ENCODE results near the gene CADM1.

The CADM1 gene

DNA sequence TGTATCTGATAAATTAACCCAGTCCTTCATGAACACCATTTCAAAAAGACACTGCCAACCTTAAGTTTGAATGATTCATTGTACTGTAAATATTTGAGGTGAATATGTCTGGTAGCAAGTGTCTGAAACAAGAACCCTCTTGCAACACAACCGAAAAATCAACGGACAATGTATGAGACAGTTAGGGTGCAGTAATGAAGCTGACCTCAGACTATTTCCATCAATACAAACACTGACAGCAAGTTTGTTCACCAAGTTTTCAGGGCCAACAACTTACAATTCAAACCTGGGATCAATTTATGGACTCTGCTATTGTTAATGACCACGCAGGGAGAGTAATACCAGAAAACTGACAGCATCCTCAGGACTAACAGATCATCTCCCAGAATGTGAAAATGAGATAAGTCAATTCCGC is 126.3 kb downstream of the CADM1 start:
- Histone ChIP-seq H3K4me1 (ENCODE audit: low read length) (peaks cover 30% of the 10 kb centered on the region), H3K79me2 (ENCODE audit: low read length) (no peaks in the 10 kb centered on the region), H3K4me3 (ENCODE audit: low read length) (no peak overlapping the region), H3K27me3 (ENCODE audit: low read depth, low read length) (peaks cover 7% of the 10 kb centered on the region), H3K9me3 (ENCODE audit: insufficient read depth, low read length) (no peaks in the 10 kb centered on the region), H3K27ac (ENCODE audit: low read length) (no peak overlapping the region), H3K4me2 (ENCODE audit: low read length) (no peak overlapping the region), H3K36me3 (replicated peaks; ENCODE audit: low read depth, low read length) (no peaks in the 10 kb centered on the region), H4K20me1 (ENCODE audit: insufficient read depth, low read length) (no peaks in the 10 kb centered on the region), H2AFZ (ENCODE audit: low read depth, low read length) (no peak overlapping the region), H3K9ac (ENCODE audit: low read length) (no peak overlapping the region)
- TF ChIP-seq, protein P1, sequence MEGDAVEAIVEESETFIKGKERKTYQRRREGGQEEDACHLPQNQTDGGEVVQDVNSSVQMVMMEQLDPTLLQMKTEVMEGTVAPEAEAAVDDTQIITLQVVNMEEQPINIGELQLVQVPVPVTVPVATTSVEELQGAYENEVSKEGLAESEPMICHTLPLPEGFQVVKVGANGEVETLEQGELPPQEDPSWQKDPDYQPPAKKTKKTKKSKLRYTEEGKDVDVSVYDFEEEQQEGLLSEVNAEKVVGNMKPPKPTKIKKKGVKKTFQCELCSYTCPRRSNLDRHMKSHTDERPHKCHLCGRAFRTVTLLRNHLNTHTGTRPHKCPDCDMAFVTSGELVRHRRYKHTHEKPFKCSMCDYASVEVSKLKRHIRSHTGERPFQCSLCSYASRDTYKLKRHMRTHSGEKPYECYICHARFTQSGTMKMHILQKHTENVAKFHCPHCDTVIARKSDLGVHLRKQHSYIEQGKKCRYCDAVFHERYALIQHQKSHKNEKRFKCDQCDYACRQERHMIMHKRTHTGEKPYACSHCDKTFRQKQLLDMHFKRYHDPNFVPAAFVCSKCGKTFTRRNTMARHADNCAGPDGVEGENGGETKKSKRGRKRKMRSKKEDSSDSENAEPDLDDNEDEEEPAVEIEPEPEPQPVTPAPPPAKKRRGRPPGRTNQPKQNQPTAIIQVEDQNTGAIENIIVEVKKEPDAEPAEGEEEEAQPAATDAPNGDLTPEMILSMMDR (IDR thresholded peaks at IDR 0.05; ENCODE audit: low read depth, low read length) = no peak
- no peak for TF ChIP-seq EZH2phosphoT487 (IDR thresholded peaks at IDR 0.05; ENCODE audit: low read depth)

DNA sequence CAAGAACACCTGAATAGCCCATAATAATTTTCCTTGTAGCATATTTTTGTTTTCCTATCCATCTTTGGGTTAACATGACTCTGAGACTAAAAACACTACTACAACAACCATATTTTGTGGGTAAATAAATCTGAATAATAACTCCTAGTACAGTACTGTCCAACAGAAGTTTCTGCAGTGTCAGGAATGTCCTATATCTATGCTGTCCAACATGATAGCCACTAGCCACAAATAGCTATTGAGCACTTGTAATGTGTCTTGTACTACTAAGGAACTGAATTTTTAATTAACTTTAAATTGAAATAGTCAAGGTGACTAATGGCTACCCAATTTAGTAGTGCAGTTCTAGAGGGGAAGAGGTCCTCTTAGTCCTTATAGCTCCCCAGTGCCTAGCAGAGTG is 135.6 kb downstream of the CADM1 start:
- Histone ChIP-seq H2AFZ (ENCODE audit: low read depth, low read length) (no peak overlapping the region), H3K36me3 (replicated peaks; ENCODE audit: low read depth, low read length) (no peaks in the 10 kb centered on the region), H3K27me3 (ENCODE audit: low read depth, low read length) (no peaks in the 10 kb centered on the region), H3K4me3 (ENCODE audit: low read length) (no peak overlapping the region), H3K9me3 (ENCODE audit: insufficient read depth, low read length) (no peaks in the 10 kb centered on the region), H4K20me1 (ENCODE audit: insufficient read depth, low read length) (no peaks in the 10 kb centered on the region), H3K27ac (ENCODE audit: low read length) (no peak overlapping the region), H3K79me2 (ENCODE audit: low read length) (no peaks in the 10 kb centered on the region), H3K4me2 (ENCODE audit: low read length) (no peak overlapping the region), H3K9ac (ENCODE audit: low read length) (no peak overlapping the region), H3K4me1 (ENCODE audit: low read length) (peaks cover 8% of the 10 kb centered on the region)
- TF ChIP-seq, protein P1 (IDR thresholded peaks at IDR 0.05; ENCODE audit: low read depth, low read length) = no peak
- TF ChIP-seq EZH2phosphoT487 (IDR thresholded peaks at IDR 0.05; ENCODE audit: low read depth) = no peak

DNA sequence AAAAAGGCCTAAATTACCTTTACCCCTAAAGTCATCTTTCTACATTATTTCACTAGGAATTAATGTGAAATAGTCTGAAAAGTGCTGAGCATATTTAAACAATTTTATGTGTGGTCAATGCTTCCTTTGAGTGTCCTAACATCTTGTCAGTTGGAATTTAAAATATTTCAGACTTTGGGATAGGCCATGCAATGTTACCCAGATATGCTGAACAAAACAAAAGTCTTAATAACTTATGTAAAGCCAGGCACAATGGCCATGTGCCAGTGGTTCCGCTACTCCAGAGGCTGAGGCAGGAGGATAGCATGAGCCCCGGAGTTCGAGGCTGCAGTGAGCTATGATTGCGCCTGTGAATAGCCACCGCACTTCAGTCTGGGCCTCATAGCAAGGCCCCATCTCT is 137.4 kb downstream of the CADM1 start:
- H3K27me3 ChIP-seq (ENCODE audit: low read depth, low read length) = no peaks in the 10 kb centered on the region
- H3K9ac ChIP-seq (ENCODE audit: low read length) = no peak overlapping the region
- no peak overlapping the region for H3K4me2 ChIP-seq (ENCODE audit: low read length)
- H2AFZ ChIP-seq (ENCODE audit: low read depth, low read length) = no peak overlapping the region
- no peak overlapping the region for H3K4me3 ChIP-seq (ENCODE audit: low read length)
- no peak overlapping the region for H3K27ac ChIP-seq (ENCODE audit: low read length)
- peaks cover 2% of the 10 kb centered on the region for H3K4me1 ChIP-seq (ENCODE audit: low read length)
- no peaks in the 10 kb centered on the region for H3K36me3 ChIP-seq (replicated peaks; ENCODE audit: low read depth, low read length)
- TF ChIP-seq, protein P1 (IDR thresholded peaks at IDR 0.05; ENCODE audit: low read depth, low read length) = no peak
- TF ChIP-seq EZH2phosphoT487 (IDR thresholded peaks at IDR 0.05; ENCODE audit: low read depth) = no peak
- H3K79me2 ChIP-seq (ENCODE audit: low read length) = no peaks in the 10 kb centered on the region
- no peaks in the 10 kb centered on the region for H4K20me1 ChIP-seq (ENCODE audit: insufficient read depth, low read length)
- no peaks in the 10 kb centered on the region for H3K9me3 ChIP-seq (ENCODE audit: insufficient read depth, low read length)

DNA sequence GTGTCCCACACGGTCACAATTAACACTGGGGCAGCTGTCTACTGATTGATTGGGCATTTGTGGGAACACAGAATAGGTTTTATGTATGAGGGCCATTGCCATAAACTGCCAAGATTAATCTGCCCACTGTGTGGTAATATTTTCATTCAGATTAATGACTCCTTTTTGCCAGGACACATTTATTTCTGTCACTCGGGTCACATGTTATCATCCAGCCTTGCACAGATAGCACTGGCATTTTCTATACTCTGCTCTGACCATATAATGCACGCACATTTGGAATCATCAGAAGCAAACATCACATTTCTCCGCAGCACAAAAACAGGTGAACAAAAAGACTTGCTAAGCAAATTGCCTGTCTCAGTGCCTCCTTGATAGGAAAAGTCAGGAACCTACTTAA is 138.3 kb downstream of the CADM1 start:
- Histone ChIP-seq H2AFZ (ENCODE audit: low read depth, low read length) (no peak overlapping the region), H3K4me1 (ENCODE audit: low read length) (no peaks in the 10 kb centered on the region)
- no peak for TF ChIP-seq EZH2phosphoT487 (IDR thresholded peaks at IDR 0.05; ENCODE audit: low read depth)
- TF ChIP-seq, protein P1 (IDR thresholded peaks at IDR 0.05; ENCODE audit: low read depth, low read length) = no peak

More for the DNA sequence above, 138.3 kb downstream of the CADM1 start:
- Histone ChIP-seq H3K79me2 (ENCODE audit: low read length) (no peaks in the 10 kb centered on the region), H3K4me3 (ENCODE audit: low read length) (no peak overlapping the region), H3K27me3 (ENCODE audit: low read depth, low read length) (no peaks in the 10 kb centered on the region), H3K27ac (ENCODE audit: low read length) (no peak overlapping the region), H3K9me3 (ENCODE audit: insufficient read depth, low read length) (no peaks in the 10 kb centered on the region), H4K20me1 (ENCODE audit: insufficient read depth, low read length) (no peaks in the 10 kb centered on the region), H3K36me3 (replicated peaks; ENCODE audit: low read depth, low read length) (no peaks in the 10 kb centered on the region), H3K4me2 (ENCODE audit: low read length) (no peak overlapping the region), H3K9ac (ENCODE audit: low read length) (no peak overlapping the region)

Data from OCI-LY3 (cell line).